ENCODE data around the gene KRT72.

GRCh38 chr12:52630008-52630500 lies 28.8 kb upstream of the KRT72 start:
- no peak for TF ChIP-seq EZH2 (IDR thresholded peaks at IDR 0.05; ENCODE audit: borderline replicate concordance, insufficient read depth, low read length, poor library complexity, severe bottlenecking)
- TF ChIP-seq CTCF (IDR thresholded peaks at IDR 0.05; ENCODE audit: poor library complexity, severe bottlenecking), result no peak
- no peak for TF ChIP-seq TAF1 (IDR thresholded peaks at IDR 0.05; ENCODE audit: low read depth)
- TF ChIP-seq REST (IDR thresholded peaks at IDR 0.05; ENCODE audit: borderline replicate concordance), result no peak
- TF ChIP-seq RAD21 (conservative IDR thresholded peaks at IDR 0.05), result no peak
- TF ChIP-seq POLR2AphosphoS5 (IDR thresholded peaks at IDR 0.05), result no peak
- TF ChIP-seq EP300 (conservative IDR thresholded peaks at IDR 0.05; ENCODE audit: poor library complexity, severe bottlenecking), result no peak
- no peak for TF ChIP-seq MXI1 (conservative IDR thresholded peaks at IDR 0.05; ENCODE audit: poor library complexity, severe bottlenecking)
